Kidney capillary endothelial cell (primary cell): ENCODE data around the gene ANKS6.
"Not testable (repeated sequence)": the region's sequence is repeated elsewhere in the genome, so short reads cannot be mapped to it uniquely, and the experiment has no call there.

ENCODE experiments used
- DNase-seq: peaks from one replicate; pipeline ENCODE4 v3.0.0-alpha.2; 2018; ENCODE audit warnings: low spot score

The ANKS6 gene

GRCh38 chr9:98702835-98703380, 93.4 kb downstream of the ANKS6 start:
- DNase-seq: no peak

- no peak for DNase-seq
These were observed 94.0 kb downstream of the ANKS6 start for GRCh38 chr9:98702340-98702739.

GRCh38 chr9:98701576-98701975, 94.8 kb downstream of the ANKS6 start:
- DNase-seq: no peak

- no peak for DNase-seq
These were observed 95.6 kb downstream of the ANKS6 start for GRCh38 chr9:98700801-98701200.

- DNase-seq: no peak
These were observed 97.5 kb downstream of the ANKS6 start for GRCh38 chr9:98698856-98699255.

GRCh38 chr9:98694943-98695342, 101.4 kb downstream of the ANKS6 start:
- DNase-seq: no peak

- DNase-seq: no peak
These were observed 104.0 kb downstream of the ANKS6 start for GRCh38 chr9:98692392-98692791.

GRCh38 chr9:98691890-98692289, 104.5 kb downstream of the ANKS6 start:
- no peak for DNase-seq

GRCh38 chr9:98690686-98691085, 105.7 kb downstream of the ANKS6 start:
- no peak for DNase-seq

GRCh38 chr9:98688710-98689495, 107.5 kb downstream of the ANKS6 start:
- DNase-seq: no peak

GRCh38 chr9:98687911-98688310, 108.4 kb downstream of the ANKS6 start:
- DNase-seq: no peak

- no peak for DNase-seq
These were observed 109.1 kb downstream of the ANKS6 start for GRCh38 chr9:98686961-98687855.

- DNase-seq: not testable (repeated sequence)
These were observed 111.5 kb downstream of the ANKS6 start for GRCh38 chr9:98684816-98685215.
